DOHH2 (cell line): ENCODE measurements around the gene HEG1.

Experiments used
- H3F3A ChIP-seq: fragments of 200-600 bp; sonication (generic), shearing (Covaris generic); 2 replicates; pipeline ENCODE4 v1.6.0; 2016; ENCODE audit warnings: antibody characterized with exemption, mild to moderate bottlenecking; ENCODE audit not compliant: control insufficient read depth, insufficient read depth
- H3K27ac ChIP-seq: fragments of 200-600 bp; sonication (generic); 2 replicates; pipeline ENCODE4 v1.5.1; 2014; ENCODE audit warnings: low read depth, mild to moderate bottlenecking, low read length, moderate library complexity
- H3K27me3 ChIP-seq: fragments of 200-600 bp; sonication (generic); 2 replicates; pipeline ENCODE4 v1.6.1; 2014; ENCODE audit warnings: mild to moderate bottlenecking, low read length, mixed read lengths; ENCODE audit not compliant: control insufficient read depth
- H3K36me3 ChIP-seq: fragments of 200-600 bp; sonication (generic); 2 replicates; pipeline ENCODE4 v1.6.1; 2014; ENCODE audit warnings: mild to moderate bottlenecking, low read length, moderate library complexity, mixed read lengths; ENCODE audit not compliant: control insufficient read depth
- H3K4me1 ChIP-seq: fragments of 200-600 bp; sonication (generic); 2 replicates; pipeline ENCODE4 v1.6.1; 2014; ENCODE audit warnings: mild to moderate bottlenecking, low read length, mixed read lengths; ENCODE audit not compliant: control insufficient read depth
- H3K4me2 ChIP-seq: fragments of 200-600 bp; sonication (generic); 2 replicates; pipeline ENCODE4 v1.6.0; 2014; ENCODE audit warnings: mild to moderate bottlenecking, low read length, moderate library complexity
- H3K4me3 ChIP-seq: fragments of 200-600 bp; sonication (generic); 2 replicates; pipeline ENCODE4 v1.5.1; 2014; ENCODE audit warnings: mild to moderate bottlenecking, low read length, mixed read lengths
- H3K79me2 ChIP-seq: fragments of 200-600 bp; sonication (generic); 2 replicates; pipeline ENCODE4 v1.6.1; 2014; ENCODE audit warnings: mild to moderate bottlenecking, low read length, mixed read lengths; ENCODE audit not compliant: control insufficient read depth
- H3K9me2 ChIP-seq: fragments of 200-600 bp; sonication (generic); replicated peaks from 2 replicates; pipeline ENCODE4 v1.6.1; 2014; ENCODE audit warnings: mild to moderate bottlenecking, low read length, mixed read lengths; ENCODE audit not compliant: control insufficient read depth
- H3K9me3 ChIP-seq: fragments of 200-600 bp; sonication (generic); 2 replicates; pipeline ENCODE4 v1.6.1; 2014; ENCODE audit warnings: antibody characterized with exemption, low read length, mixed read lengths; ENCODE audit not compliant: control insufficient read depth, insufficient read depth
- H4K20me1 ChIP-seq: fragments of 200-600 bp; sonication (generic); 2 replicates; pipeline ENCODE4 v1.6.0; 2014; ENCODE audit warnings: low read depth, mild to moderate bottlenecking, antibody characterized with exemption, low read length, moderate library complexity; ENCODE audit not compliant: control insufficient read depth, insufficient read depth
- CTCF ChIP-seq: fragments of 200-600 bp; sonication (generic); IDR thresholded peaks from one replicate; pipeline ENCODE4 v1.5.1; 2014; ENCODE audit warnings: antibody characterized with exemption, mild to moderate bottlenecking, low read depth, low read length; ENCODE audit not compliant: poor library complexity, severe bottlenecking
- EZH2phosphoT487 ChIP-seq: fragments of 200-600 bp; sonication (generic); IDR thresholded peaks from 2 replicates; pipeline ENCODE4 v1.6.1; 2017; ENCODE audit warnings: borderline replicate concordance, mild to moderate bottlenecking, antibody characterized with exemption, low read length, moderate library complexity, mixed read lengths

The HEG1 gene

GRCh38 chr3:125052624-125053303, 3.0 kb downstream of the HEG1 start:
- no peak overlapping the region for H3K4me3 ChIP-seq
- H3K27ac ChIP-seq, result no peak overlapping the region
- no peaks in the 10 kb centered on the region for H3F3A ChIP-seq
- no peaks in the 10 kb centered on the region for H3K79me2 ChIP-seq
- H3K4me2 ChIP-seq, result no peak overlapping the region
- no peaks in the 10 kb centered on the region for H4K20me1 ChIP-seq
- no peaks in the 10 kb centered on the region for H3K36me3 ChIP-seq
- no peaks in the 10 kb centered on the region for H3K9me2 ChIP-seq
- H3K4me1 ChIP-seq, result peaks cover 8% of the 10 kb centered on the region; the same call in 1 of the 2 replicates
- TF ChIP-seq EZH2phosphoT487 (0 out of 2 replicates have a peak, but pooled peaks have one; percentile 2), CTCF (no peak)
- no peaks in the 10 kb centered on the region for H3K9me3 ChIP-seq
- H3K27me3 ChIP-seq, result peaks cover 69% of the 10 kb centered on the region

GRCh38 chr3:125051715-125052581, 3.8 kb downstream of the HEG1 start:
- no peaks in the 10 kb centered on the region for H3K79me2 ChIP-seq
- H3F3A ChIP-seq, result no peaks in the 10 kb centered on the region
- H3K4me1 ChIP-seq, result peaks cover 8% of the 10 kb centered on the region; the same call in 1 of the 2 replicates
- H3K27ac ChIP-seq, result no peak overlapping the region
- TF ChIP-seq EZH2phosphoT487 (peak; percentile 81; the same call in 1 of the 2 replicates), CTCF (no peak)
- H3K27me3 ChIP-seq, result peaks cover 63% of the 10 kb centered on the region
- H3K9me3 ChIP-seq, result no peaks in the 10 kb centered on the region
- H3K4me2 ChIP-seq, result no peak overlapping the region
- H3K36me3 ChIP-seq, result no peaks in the 10 kb centered on the region
- H3K4me3 ChIP-seq, result no peak overlapping the region
- H3K9me2 ChIP-seq, result no peaks in the 10 kb centered on the region
- H4K20me1 ChIP-seq, result no peaks in the 10 kb centered on the region

- H3K4me2 ChIP-seq, result no peak overlapping the region
- H4K20me1 ChIP-seq, result no peaks in the 10 kb centered on the region
- H3K27ac ChIP-seq, result no peak overlapping the region
- no peaks in the 10 kb centered on the region for H3K9me3 ChIP-seq
- no peaks in the 10 kb centered on the region for H3F3A ChIP-seq
- H3K27me3 ChIP-seq, result peaks cover 56% of the 10 kb centered on the region
- H3K36me3 ChIP-seq, result no peaks in the 10 kb centered on the region
- peaks cover 8% of the 10 kb centered on the region; the same call in 1 of the 2 replicates for H3K4me1 ChIP-seq
- no peak overlapping the region for H3K4me3 ChIP-seq
- TF ChIP-seq EZH2phosphoT487 (no peak), CTCF (no peak)
- no peaks in the 10 kb centered on the region for H3K9me2 ChIP-seq
- H3K79me2 ChIP-seq, result no peaks in the 10 kb centered on the region
Measured at GRCh38 chr3:125051205-125051604, 4.6 kb downstream of the HEG1 start.
